HG03520 (cell line): ENCODE results near the gene STAT5A.
A peak's percentile ranks its signal among the peaks of the same experiment; 100 is the strongest.

Source experiments
- ATAC-seq: cut with Tn5 transposase; IDR thresholded peaks from one replicate; pipeline ENCODE4 v1.9.1; 2021; ENCODE audit warnings: mild to moderate bottlenecking, moderate library complexity; ENCODE audit not compliant: unreplicated experiment

STAT5A gene

DNA sequence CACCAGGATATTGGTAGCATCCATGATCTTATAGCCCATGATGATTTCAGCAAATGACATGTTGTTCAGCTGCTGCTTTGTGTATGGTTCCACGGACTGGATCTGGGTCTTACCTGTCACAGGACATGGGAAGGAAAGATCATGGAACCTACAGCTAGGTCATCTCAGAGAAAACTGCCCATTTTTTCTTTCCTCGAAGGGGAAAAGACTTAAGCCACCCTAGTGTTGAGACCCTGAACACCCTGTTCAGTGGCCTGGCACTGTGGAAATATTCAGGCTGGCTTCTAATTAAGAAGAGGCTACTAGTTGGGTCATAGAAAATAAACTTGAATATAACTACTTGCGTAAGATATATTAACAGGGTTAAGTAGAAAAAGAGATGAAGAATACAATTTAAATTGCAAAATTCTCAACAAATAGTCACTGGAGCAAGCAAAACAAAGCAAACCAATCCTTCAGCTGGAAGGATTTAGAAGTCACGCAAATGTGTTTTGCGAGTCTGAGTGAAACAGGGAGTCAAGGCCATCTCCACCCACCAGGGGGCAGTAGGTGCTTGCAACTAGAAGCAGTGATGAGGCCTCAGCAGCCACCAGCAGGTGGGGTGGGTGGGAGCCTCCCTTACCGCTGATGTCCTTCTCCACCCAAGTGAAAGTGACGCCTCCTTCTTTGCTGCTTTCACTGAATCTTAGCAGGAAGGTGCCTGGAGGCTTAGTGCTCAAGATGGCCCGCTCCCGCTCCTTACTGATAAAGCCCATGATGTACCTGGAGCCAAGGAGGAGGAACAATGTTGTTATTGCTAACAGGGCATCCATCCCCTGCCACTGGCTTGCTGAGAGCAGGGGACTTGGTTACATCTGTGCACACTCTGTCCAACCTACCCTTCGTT, 34.3 kb downstream of the STAT5A start:
- ATAC-seq = no peak

DNA sequence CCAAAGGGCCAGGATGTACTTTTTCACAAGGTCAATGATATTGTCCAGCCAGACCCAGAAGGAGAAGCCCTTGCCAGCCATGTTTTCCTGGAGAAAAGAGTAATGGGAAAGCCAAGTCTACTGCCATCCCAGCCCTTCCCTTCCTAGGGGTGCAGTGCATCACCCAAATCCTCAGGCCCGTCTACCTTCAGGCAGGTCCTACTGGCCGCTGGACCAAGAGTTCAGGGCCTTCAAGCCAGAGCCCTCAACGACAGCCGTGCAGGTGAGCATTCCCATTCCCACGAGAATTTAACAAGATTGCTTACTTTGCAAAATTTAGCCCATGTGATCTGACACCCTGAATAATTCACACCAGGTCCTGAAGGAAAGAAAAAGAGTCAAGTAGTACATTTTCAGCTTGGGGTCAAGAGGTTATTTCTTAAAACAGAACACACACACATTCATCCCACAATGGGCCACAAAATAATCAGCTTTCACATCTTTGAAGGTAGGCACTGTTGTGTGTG, 35.0 kb downstream of the STAT5A start:
- no peak for ATAC-seq

- ATAC-seq = no peak
Observed at GRCh38 chr17:42325026-42325425, 36.7 kb downstream of the STAT5A start.

DNA sequence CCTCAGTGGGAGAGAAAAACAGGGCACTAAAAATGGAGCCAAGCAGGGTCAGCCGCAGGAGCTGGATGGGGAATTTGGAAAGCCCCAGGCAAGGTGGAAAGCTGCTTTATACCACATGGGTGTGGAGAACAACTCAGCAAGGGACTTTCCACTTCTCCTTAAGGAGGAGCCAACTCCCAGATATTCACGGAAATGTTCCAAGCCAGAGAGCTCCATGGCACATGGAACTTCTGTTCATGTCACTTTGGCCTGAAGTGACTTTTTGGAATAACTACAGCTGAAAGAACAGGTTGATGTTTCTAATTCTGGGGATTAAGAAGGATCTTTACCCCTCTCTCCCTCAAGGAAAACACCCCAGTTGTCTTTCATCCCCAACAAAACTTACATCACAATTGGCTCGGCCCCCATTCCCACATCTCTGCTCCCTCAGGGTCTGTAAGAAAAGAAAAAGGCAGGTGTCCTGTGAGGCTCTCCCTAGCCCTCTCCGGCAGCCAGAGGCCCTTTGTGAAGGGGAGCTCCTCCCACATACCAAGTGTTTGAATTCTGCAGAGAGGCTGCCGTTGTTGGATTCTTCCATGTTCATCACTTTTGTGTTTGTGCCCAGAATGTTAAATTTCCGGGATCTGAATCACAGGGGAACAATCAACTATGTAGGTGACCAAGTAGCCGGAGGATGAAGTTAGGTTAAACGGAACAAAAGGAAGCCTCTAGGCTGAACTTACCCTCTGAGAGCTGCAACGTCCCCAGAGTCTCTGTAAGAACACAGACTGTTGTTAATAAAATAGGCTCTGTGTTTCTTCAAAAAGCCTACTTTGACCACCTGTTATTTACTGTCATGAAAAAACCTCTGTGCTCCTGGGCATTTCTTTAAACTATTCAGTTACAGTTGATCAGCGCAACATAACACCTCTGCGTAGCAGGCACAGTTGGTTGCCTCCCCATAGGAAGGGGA, 41.0 kb downstream of the STAT5A start:
- ATAC-seq = no peak

DNA sequence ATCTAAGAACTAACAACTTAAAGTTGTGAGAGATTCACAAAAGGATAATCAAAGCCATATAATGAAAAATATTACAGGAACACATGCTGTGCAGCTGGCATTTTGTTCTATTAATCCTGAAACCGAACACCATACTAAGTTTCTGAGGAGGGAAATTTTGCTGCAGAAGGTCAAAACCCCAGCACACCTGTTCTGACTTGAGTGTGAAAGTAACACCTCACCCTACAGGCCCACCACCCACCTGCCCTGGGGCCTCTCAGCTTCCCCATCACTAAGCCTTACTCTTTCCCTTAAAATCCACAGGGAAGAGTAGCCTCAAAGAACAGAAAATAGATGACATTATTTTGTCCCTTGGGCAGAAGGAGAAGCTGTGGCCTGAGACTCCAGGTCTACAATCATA, 44.8 kb downstream of the STAT5A start:
- no peak for ATAC-seq

- ATAC-seq = no peak
Observed at GRCh38 chr17:42334677-42335076, 46.4 kb downstream of the STAT5A start.

DNA sequence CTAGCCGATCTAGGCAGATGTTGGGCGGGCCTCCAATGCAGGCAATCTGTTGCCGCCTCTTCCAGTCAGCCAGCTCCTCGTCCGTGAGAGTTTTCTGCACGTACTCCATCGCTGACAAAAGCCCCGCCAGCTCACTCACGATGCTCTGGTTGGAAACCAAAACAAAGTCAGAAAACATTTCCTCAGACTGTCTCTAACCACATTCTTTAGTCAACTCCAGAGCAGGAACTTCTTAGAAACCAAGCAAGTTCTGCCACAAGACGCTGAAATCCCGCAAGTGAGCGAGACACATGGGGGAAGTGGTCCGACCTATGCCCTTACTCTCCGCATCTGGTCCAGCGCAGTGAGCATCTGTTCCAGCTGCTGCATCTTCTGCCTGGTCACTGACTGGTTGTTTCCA, 49.1 kb downstream of the STAT5A start:
- peak; percentile 57 for ATAC-seq

- ATAC-seq = no peak
Observed at GRCh38 chr17:42338427-42338985, 50.2 kb downstream of the STAT5A start.

- no peak for ATAC-seq
Observed at GRCh38 chr17:42339221-42339620, 50.9 kb downstream of the STAT5A start.

DNA sequence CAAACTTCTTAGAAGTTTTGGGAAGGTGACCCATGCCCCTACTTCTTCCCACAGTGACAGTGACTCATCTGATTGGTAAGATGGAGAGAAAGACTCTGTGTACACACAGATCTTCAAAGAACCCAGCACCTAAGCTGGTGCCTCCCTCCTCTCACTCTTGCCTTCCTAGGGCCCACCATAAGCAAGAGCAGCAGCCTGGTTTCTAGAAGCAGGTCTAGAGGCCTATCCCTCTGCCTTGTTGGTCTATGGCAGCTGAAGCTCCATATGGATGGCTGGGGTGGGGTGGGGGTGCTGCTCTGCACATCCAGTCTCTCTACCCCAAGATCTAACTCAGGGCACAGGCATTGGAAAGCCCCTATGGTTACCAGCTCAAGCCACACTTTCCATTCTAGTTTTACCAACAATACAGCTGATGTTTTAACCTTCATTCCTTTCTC, 52.4 kb downstream of the STAT5A start:
- no peak for ATAC-seq

- no peak for ATAC-seq
Observed at GRCh38 chr17:42341568-42341967, 53.3 kb downstream of the STAT5A start.

- ATAC-seq = no peak
Observed at GRCh38 chr17:42342242-42343008, 54.1 kb downstream of the STAT5A start.

DNA sequence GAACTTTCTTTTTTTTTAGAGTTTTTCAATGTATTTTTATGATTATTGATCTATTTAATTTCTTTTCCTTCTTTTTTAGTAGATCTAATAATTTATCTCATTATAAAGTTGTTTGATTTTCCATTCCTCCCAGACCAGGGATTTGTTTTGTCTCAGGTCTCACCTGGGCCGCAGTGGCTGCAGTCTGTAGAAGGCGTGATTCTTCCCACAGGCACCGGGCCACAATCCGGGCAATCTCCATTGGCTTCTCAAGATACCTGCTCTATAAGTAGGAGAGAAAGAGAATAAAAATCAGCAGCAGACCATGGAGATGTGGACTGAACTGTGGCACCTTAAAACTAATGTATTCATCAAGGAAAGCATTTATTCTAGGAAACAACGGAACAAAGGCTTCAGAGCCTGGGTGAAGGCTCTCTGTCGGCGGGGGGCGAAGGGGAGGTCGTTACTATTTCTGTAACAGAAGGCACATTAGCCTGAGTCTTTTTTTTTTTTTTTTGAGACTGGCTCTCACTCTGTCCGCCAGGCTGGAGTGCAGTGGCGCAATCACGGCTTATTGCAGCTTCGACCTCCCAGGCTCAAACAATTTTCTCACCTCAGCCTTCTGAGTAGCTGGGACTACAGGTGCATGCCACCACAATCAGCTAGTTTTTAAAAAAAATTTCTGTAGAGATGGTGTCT, 57.2 kb downstream of the STAT5A start:
- no peak for ATAC-seq

DNA sequence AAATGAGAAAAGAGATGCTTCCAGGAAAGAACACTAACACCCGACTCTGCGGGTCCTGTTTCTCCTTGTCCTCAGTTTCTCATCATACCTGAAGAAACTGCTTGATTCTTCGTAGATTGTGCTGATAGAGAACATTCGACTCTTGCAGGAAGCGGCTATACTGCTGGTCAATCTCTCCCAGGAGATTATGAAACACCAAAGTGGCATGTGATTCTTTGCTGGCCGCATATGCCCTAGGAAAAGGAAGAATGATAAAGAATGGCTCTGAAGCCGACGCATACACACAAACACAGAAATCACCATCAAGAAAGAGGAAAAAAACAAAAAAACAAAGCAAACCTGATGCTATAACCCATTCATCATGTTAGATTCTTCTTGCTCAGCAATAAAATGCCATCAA, 58.2 kb downstream of the STAT5A start:
- no peak for ATAC-seq

DNA sequence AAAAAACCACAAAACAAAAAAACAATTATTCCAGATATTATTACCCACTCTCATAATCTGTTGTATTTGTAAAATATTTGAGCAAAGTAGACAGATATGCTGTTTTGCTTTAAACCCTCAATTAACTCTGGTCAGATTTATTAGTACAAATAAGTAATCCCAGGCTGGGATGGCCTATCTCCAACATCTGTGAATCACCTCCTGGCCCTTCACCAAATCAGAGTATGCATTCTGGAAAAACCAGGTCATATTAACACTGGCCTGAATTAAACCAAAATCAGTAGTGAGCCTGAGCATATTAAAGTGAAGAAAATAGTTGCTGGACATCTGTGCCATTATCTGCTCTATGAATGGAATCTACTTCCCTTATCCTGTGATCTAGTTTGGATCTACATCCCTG, 58.9 kb downstream of the STAT5A start:
- ATAC-seq = no peak

DNA sequence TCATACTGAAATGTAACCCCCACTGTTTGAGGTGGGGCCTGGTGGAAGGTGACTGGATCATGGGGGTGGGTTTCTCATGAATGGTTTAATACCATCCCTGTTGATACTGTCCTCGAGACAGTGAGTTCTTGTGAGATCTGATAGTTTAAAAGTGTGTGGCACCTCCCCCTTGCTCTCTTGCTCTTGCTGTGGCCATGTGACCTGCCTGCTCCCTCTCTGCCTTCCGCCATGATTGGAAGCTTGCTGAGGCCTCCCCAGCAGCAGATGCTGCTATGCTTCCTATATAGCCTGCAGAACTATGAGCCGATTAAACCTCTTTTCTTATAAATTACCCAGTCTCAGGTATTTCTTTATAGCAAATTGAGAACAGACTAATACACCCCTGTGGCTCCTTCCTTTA, 59.3 kb downstream of the STAT5A start:
- ATAC-seq = no peak

DNA sequence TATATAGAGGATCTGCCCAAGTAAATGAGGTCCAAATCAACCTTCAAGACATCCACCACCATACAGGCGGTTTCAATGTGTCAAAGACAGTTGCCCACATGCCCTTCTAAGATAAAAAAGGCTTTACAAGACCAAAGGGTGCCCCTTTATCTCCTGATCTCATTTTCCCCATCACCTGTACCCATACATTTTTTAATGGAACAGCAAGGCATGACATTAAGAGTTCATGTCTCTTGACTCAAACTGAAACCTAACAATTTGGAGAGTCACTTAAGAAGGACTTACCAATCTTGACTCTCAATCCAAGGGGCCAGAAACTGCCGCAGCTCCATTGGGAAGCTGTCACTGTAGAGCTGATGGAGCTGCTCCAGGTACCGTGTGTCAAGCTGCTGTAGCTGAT, 59.8 kb downstream of the STAT5A start:
- ATAC-seq = no peak

GRCh38 chr17:42354956-42355843, 66.9 kb downstream of the STAT5A start:
- no peak for ATAC-seq

DNA sequence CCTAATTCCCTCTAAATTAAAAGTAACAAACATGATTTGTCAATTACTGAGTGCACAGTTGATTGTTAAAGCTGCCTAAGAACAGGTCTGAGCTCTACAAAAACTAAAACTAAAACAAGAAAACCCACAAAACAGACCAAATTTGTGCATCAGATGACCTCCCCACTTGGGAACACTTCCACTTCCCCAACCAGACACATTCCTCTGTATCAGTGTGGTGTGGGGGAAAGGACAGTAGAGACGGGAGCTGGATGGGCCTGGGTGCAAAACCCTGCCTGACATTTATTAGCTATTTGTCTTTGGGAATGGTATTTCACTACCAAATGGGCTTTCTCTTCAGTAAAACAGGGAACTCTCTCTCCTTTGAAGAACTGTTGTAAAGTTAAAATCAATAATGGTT, 70.1 kb downstream of the STAT5A start:
- no peak for ATAC-seq
